ENCODE data around the gene HCRT.

GRCh38 chr17:42135151-42135550 is 50.1 kb downstream of the HCRT start:
- no peak for TF ChIP-seq POU6F1 (CRISPR knock-in tag; IDR thresholded peaks at IDR 0.05; ENCODE audit: borderline replicate concordance, low read depth)
- TF ChIP-seq TOX (CRISPR knock-in tag; IDR thresholded peaks at IDR 0.05; ENCODE audit: borderline replicate concordance), result no peak
- TF ChIP-seq ARNTL (CRISPR knock-in tag; IDR thresholded peaks at IDR 0.05; ENCODE audit: borderline replicate concordance, low read depth), result no peak
- no peak for TF ChIP-seq RARB (CRISPR knock-in tag; IDR thresholded peaks at IDR 0.05)
- TF ChIP-seq TSHZ2 (CRISPR knock-in tag; IDR thresholded peaks at IDR 0.05), result no peak
- TF ChIP-seq ZNF70 (CRISPR knock-in tag; IDR thresholded peaks at IDR 0.05), result no peak
- no peak for TF ChIP-seq CSDC2 (CRISPR knock-in tag; IDR thresholded peaks at IDR 0.05)
- TF ChIP-seq CREB5 (CRISPR knock-in tag; IDR thresholded peaks at IDR 0.05; ENCODE audit: low read depth), result no peak
- TF ChIP-seq PATZ1 (CRISPR knock-in tag; IDR thresholded peaks at IDR 0.05; ENCODE audit: borderline replicate concordance), result no peak

Data from SK-N-SH treated with all-trans-retinoic acid at 6 μM for 48 hours (cell line).